ENCODE measurements around the gene TAGLN2. TPM values are rescaled to one million over a fixed set of nuclear protein-coding genes. Genes with fewer than 3 reads are reported as not detected.
A peak's percentile ranks its signal among the peaks of the same experiment; 100 is the strongest.

TAGLN2 gene
- total RNA-seq, 1 donor from 2014 or later = 558 TPM

DNA sequence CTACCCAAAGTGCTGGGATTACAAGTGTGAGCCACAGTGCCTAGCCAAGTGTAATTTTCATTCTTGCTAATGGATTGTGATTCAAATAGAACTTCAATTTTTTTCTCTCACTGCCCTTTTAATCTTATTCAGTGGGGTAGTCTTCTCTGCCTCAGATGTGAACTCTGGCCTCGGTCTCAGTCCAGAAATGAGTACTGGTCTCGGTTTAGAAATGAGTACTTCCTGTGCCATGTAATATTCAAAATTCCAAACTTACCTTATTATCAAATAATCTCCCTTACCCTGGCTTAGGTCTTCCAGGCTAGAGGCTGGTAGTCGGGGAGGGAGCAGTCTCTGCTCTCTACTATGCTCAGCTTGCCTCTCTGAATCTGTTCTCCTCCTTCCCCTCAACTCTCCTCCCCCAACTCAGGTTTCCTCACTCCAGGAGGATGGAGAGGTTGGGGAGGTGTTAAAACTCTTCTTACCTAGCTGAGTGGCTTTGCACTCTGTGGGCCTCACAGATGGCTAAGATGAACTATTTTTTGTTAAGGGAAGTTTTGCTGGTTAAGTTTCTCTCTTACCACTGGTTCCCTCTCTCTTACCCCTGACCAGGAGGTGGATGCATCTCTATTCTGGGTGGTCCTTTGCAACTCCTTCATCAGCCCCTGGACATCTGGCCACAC, 33.5 kb upstream of the TAGLN2 start:
- intact Hi-C loops (cut with micrococcal nuclease) = no loop called here
- no peaks in the 10 kb centered on the region for H3K36me3 Mint-ChIP-seq (ENCODE audit: low read depth)
- H3K4me1 Mint-ChIP-seq (ENCODE audit: low read depth) = peaks cover 10% of the 10 kb centered on the region
- H3K4me3 Mint-ChIP-seq (ENCODE audit: low read depth) = no peak overlapping the region
- no peak overlapping the region for H3K27ac Mint-ChIP-seq
- no peaks in the 10 kb centered on the region for H3K9me3 Mint-ChIP-seq
- no peak for DNase-seq (ENCODE audit: low spot score)
- H3K27me3 Mint-ChIP-seq (ENCODE audit: low read depth) = peaks cover 15% of the 10 kb centered on the region

DNA sequence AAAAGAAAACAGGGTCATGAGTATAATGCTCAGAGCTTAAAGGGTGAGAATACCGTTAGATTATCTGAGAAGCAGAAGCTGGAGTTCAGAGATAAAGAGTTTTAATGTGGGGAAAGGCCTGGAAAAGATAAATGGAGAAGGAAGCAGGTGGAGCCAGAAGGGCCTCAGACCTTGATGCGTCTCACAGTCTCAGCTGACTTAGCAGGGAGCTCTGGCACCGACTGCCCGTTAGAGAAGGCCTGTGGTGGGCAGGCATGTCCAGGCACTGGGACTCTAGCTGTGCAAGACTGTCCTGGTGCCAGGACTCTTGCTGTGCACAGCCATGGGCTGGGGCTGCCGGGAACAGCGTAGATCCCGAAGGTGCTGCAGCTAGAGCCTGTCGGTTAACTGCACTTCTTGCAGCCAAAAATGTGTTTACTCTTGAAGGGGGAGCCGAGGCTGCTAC, 32.5 kb upstream of the TAGLN2 start:
- Mint-ChIP-seq H3K36me3 (ENCODE audit: low read depth) (no peaks in the 10 kb centered on the region), H3K4me3 (ENCODE audit: low read depth) (no peak overlapping the region)
- intact Hi-C loops (cut with micrococcal nuclease) = no loop called here

DNA sequence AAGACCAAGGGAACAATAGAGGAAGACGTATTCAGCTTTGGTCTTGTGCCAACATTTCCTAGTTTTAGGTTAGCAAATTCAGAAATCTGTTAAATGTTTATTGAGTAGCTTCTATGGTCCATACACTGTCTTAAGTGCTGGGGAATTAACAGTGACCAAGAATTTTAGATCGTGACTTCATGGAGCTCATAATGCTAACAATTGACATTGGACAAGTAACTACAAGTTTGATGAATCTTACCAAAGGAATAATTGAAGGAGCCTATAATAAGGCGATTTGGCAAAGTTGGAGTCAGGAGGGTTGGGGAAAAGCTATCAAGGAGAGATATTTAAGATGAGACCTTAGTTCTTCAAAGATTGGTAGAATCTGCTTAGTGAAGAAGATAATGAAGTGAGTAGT, 30.1 kb upstream of the TAGLN2 start:
- H3K4me1 Mint-ChIP-seq (ENCODE audit: low read depth) = peaks cover 10% of the 10 kb centered on the region
- no peak for DNase-seq (ENCODE audit: low spot score)
- H3K9me3 Mint-ChIP-seq = no peaks in the 10 kb centered on the region
- no peaks in the 10 kb centered on the region for H3K36me3 Mint-ChIP-seq (ENCODE audit: low read depth)
- peaks cover 29% of the 10 kb centered on the region for H3K27me3 Mint-ChIP-seq (ENCODE audit: low read depth)
- no peak overlapping the region for H3K4me3 Mint-ChIP-seq (ENCODE audit: low read depth)
- H3K27ac Mint-ChIP-seq = no peak overlapping the region
- intact Hi-C loops (cut with micrococcal nuclease) = no loop called here

More for the DNA sequence above, 32.5 kb upstream of the TAGLN2 start:
- DNase-seq (ENCODE audit: low spot score) = no peak
- no peaks in the 10 kb centered on the region for H3K9me3 Mint-ChIP-seq
- peaks cover 20% of the 10 kb centered on the region for H3K27me3 Mint-ChIP-seq (ENCODE audit: low read depth)
- H3K4me1 Mint-ChIP-seq (ENCODE audit: low read depth) = peaks cover 10% of the 10 kb centered on the region
- H3K27ac Mint-ChIP-seq = no peak overlapping the region

DNA sequence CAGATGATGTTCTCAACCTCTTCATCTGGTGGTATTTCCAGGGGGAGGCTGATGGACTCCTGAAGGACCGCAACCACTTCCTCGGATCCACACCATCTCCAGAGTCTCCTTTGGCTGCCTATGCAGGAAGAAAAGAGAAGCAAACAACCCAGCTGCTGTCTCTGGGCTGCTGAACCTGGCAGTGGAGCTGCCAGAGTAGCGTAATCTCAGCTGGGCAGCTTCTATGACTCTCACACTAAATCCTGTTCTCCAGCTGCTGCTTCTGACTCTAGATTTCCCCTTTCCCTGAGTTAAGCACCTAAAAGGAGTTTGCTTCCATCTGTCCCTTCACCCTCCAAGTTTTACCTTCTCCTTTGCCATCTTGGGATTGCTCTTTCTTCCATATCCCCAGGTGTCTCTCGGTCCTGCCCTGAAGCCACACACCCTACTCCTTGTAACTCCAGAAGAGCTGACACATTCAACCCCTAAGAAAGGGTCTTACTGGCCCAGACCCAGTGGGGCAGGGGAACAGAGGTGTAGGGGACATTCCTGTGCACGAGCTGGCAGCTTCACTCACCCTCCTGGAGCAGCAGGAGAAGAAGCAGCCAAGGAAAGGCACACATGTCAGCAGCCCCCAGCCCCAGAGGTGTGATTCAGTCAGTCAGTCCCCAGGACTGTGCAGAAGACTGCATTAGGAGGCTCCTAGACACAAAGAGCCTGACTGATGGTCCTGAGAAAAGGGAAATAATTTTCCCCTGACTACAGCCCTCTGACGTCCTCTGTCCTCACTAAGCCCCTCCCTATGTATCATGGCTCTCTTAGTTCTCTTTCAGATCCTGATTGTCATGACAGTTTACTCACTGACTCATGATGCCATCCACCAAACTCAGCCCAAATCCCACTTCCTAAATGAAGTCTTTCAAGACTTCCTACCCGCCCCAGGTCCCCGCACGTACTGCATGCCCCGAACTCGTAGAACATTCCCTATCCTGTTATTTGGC, 28.5 kb upstream of the TAGLN2 start, which contains the start of gene SLAMF9:
Gene SLAMF9, minus strand, starts transcription at position 702 of the 980 bp plus-strand sequence. Its CDS starts 100 bp downstream, at position 602.
- Mint-ChIP-seq H3K4me3 (ENCODE audit: low read depth) (no peak within 1 kb of the TSS), H3K36me3 (ENCODE audit: low read depth) (no peaks in the 10 kb centered on the region), H3K9me3 (no peaks in the 10 kb centered on the region), H3K27me3 (ENCODE audit: low read depth) (peaks cover 35% of the 10 kb centered on the region), H3K27ac (no peak within 1 kb of the TSS), H3K4me1 (ENCODE audit: low read depth) (peaks cover 2% of the 10 kb centered on the region)
- no peak for DNase-seq (ENCODE audit: low spot score)
- intact Hi-C loops (cut with micrococcal nuclease) = no loop called here

DNA sequence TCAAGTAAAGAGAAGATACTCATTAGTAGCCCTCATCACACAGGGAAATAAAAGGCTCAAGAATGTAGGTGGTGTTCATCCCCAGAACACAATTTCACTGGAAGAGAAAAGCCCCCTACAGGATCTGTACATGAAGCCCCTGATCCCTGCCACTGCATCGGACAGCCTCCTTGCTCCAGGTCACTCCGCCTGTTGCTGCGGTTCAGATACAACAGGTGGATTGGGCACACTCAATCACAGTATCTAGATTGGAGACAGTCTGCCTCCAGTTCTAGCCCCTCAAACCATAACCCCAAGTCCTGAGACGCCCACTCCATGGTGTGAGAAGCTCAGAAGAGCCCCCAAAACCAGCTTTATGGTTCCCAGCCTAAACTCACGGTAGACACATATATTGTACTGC, 27.6 kb upstream of the TAGLN2 start:
- no peaks in the 10 kb centered on the region for H3K36me3 Mint-ChIP-seq (ENCODE audit: low read depth)
- DNase-seq (ENCODE audit: low spot score) = no peak
- H3K9me3 Mint-ChIP-seq = no peaks in the 10 kb centered on the region
- H3K4me3 Mint-ChIP-seq (ENCODE audit: low read depth) = no peak overlapping the region
- no peaks in the 10 kb centered on the region for H3K4me1 Mint-ChIP-seq (ENCODE audit: low read depth)
- intact Hi-C loops (cut with micrococcal nuclease) = no loop called here
- H3K27me3 Mint-ChIP-seq (ENCODE audit: low read depth) = peaks cover 41% of the 10 kb centered on the region
- no peak overlapping the region for H3K27ac Mint-ChIP-seq

DNA sequence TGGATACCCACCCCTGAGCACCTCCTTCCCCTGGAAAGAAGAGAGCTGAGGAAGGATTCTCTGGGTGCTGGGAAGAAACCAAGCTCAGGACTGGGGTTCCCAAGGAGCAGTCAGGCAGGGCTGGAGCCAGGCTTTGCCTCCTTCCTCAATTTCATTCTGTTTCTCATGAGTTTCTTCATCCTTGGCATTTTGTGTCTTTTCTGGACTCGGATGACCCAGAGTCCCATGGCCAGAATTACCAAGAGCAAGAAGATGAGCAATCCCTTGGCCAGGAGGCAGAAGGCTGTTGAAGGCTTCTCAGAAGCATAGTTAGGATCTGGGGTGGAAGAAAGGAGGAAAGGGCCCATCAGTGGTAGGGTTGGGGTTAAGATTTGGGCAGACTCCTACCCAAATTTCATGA, 26.2 kb upstream of the TAGLN2 start:
- no peaks in the 10 kb centered on the region for H3K4me1 Mint-ChIP-seq (ENCODE audit: low read depth)
- H3K27ac Mint-ChIP-seq = no peak overlapping the region
- no peak for DNase-seq (ENCODE audit: low spot score)
- no peak overlapping the region for H3K4me3 Mint-ChIP-seq (ENCODE audit: low read depth)
- intact Hi-C loops (cut with micrococcal nuclease) = no loop called here
- no peaks in the 10 kb centered on the region for H3K36me3 Mint-ChIP-seq (ENCODE audit: low read depth)
- H3K27me3 Mint-ChIP-seq (ENCODE audit: low read depth) = peaks cover 50% of the 10 kb centered on the region
- H3K9me3 Mint-ChIP-seq = no peaks in the 10 kb centered on the region

DNA sequence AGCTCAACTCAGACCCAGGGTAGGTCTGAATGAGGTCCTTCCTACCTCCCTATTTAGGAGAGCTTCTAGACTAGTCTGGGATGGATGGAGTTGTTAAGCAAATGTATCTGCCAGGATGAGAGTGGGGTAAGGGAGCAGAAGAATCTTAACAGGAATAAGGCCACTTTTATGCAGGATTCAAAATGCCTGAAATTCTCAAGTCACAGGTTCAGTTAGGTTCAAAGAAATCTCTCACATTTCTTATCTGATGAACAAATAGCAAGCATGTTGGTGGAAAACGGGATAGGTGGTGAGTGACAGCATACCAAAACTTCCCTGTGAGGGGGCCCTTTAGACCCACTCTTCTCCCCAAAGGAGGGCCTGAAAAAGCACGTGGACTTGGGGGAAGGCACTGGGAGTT, 25.7 kb upstream of the TAGLN2 start:
- H3K27ac Mint-ChIP-seq = no peak overlapping the region
- no peaks in the 10 kb centered on the region for H3K4me1 Mint-ChIP-seq (ENCODE audit: low read depth)
- H3K27me3 Mint-ChIP-seq (ENCODE audit: low read depth) = peaks cover 53% of the 10 kb centered on the region
- H3K36me3 Mint-ChIP-seq (ENCODE audit: low read depth) = no peaks in the 10 kb centered on the region
- H3K9me3 Mint-ChIP-seq = no peaks in the 10 kb centered on the region
- intact Hi-C loops (cut with micrococcal nuclease) = no loop called here
- DNase-seq (ENCODE audit: low spot score) = no peak
- H3K4me3 Mint-ChIP-seq (ENCODE audit: low read depth) = no peak overlapping the region

DNA sequence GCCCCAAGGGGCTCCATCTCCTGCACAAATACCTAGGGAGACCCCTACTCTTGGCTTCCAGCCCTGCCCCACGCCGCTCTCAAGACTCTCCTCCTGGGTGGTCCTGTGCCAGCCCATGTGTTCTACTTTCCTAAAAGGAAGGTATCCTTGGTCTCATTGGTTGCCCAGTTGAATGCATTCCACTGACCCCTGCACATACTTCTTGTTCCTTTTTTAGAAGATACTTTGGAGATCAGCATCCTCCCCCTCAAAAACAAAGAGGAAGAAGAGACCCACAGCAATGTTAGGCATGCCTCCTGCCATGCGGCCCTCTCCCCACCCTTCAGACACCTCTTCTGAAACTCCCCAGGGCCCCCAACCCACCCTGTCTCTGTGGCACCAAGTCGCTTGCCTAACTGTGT, 24.7 kb upstream of the TAGLN2 start:
- intact Hi-C loops (cut with micrococcal nuclease) = no loop called here
- DNase-seq (ENCODE audit: low spot score) = no peak
- peaks cover 2% of the 10 kb centered on the region for H3K4me1 Mint-ChIP-seq (ENCODE audit: low read depth)
- H3K36me3 Mint-ChIP-seq (ENCODE audit: low read depth) = no peaks in the 10 kb centered on the region
- H3K4me3 Mint-ChIP-seq (ENCODE audit: low read depth) = no peak overlapping the region
- no peaks in the 10 kb centered on the region for H3K9me3 Mint-ChIP-seq
- H3K27me3 Mint-ChIP-seq (ENCODE audit: low read depth) = peaks cover 56% of the 10 kb centered on the region
- no peak overlapping the region for H3K27ac Mint-ChIP-seq

DNA sequence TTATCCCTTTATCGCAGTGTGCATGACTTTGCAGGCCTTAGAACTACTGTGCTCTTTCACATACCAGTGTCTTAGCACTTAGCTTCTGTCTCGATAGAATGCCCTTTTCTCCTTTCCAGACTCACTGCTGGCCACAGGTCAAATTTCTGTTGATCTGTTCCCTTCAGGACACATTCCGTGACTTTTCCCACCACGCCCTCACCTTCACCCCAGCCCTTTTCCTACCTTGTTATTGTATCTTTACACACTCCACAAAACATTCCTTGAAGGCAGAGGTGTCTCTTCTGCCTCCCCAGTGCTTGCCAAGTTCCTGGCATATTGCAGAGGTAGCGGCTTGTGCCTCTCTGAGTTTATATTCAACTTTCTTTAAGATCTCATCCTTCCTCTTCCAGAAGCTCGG, 23.8 kb upstream of the TAGLN2 start:
- intact Hi-C loops (cut with micrococcal nuclease) = no loop called here
- H3K36me3 Mint-ChIP-seq (ENCODE audit: low read depth) = no peaks in the 10 kb centered on the region
- no peaks in the 10 kb centered on the region for H3K9me3 Mint-ChIP-seq
- H3K4me1 Mint-ChIP-seq (ENCODE audit: low read depth) = peaks cover 2% of the 10 kb centered on the region
- H3K27ac Mint-ChIP-seq = no peak overlapping the region
- DNase-seq (ENCODE audit: low spot score) = no peak
- peaks cover 59% of the 10 kb centered on the region for H3K27me3 Mint-ChIP-seq (ENCODE audit: low read depth)
- no peak overlapping the region for H3K4me3 Mint-ChIP-seq (ENCODE audit: low read depth)

DNA sequence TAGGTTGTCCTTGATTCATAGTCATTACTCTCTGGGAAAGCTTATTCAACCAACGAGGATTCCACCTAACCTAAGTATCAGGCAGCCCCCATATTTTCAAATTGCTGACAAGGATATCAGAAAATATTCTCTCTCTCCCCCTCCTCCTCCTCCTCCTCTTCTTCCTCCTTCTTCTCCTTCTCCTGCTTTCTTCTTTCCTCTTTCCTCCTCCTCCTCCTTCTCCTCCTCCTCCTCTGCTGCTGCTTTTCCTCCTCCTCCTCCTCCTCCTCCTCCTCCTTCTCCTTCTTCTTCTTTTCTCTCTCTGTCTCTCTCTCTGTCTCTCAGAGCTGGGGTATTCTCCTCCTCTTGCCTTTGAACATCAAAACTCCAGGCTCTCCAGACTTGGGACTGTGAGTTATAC, 22.6 kb upstream of the TAGLN2 start:
- H3K4me3 Mint-ChIP-seq (ENCODE audit: low read depth) = no peak overlapping the region
- no peaks in the 10 kb centered on the region for H3K9me3 Mint-ChIP-seq
- no peaks in the 10 kb centered on the region for H3K36me3 Mint-ChIP-seq (ENCODE audit: low read depth)
- peaks cover 2% of the 10 kb centered on the region for H3K4me1 Mint-ChIP-seq (ENCODE audit: low read depth)
- peaks cover 60% of the 10 kb centered on the region for H3K27me3 Mint-ChIP-seq (ENCODE audit: low read depth)
- intact Hi-C loops (cut with micrococcal nuclease) = no loop called here
- no peak overlapping the region for H3K27ac Mint-ChIP-seq
- no peak for DNase-seq (ENCODE audit: low spot score)

DNA sequence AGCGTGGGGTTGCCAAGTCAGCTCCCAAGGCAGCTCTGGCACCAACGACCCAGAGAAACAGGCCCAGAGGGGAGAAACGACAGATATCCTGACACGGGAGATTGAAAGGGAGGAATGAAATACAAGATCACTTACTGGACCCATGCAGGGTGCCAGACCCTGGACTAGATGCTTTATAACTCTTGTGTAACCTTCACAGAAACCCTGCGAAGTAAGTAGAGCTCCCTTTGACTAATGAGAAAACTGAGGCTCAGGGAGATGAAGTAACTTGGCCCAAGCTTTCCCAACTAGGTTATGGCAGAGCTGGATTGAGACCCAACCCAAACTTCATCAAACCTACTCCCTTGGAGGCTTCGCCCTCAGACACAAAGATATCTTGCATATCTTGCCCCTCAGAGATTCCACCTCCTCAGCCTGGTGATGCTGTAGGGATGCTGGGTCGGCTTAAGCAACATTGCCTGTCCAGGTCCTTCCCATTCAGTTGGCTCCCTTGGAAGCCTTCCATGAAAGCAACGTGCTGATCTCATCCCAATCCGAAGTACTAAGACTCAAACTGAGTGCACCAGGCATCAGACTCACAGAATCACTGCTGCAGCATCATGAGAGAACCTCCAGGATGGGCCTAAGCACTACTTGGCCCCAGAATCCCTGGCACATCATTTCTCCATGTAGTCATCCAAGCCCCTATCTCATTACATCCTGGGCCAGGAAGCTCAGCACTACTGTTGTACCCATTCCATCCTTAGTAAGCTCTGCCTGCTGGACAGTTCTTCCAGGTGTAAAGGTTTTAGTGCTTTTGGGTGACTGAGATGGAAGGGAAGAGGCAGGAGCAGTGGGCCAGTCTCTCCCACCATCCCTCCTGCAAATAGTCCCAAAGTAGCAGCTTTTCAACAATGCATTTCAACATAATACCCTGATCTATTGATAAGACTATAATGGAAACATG, 21.2 kb upstream of the TAGLN2 start:
- intact Hi-C loops (cut with micrococcal nuclease) = no loop called here
- no peaks in the 10 kb centered on the region for H3K36me3 Mint-ChIP-seq (ENCODE audit: low read depth)
- no peak overlapping the region for H3K27ac Mint-ChIP-seq
- no peak for DNase-seq (ENCODE audit: low spot score)
- peaks cover 67% of the 10 kb centered on the region for H3K27me3 Mint-ChIP-seq (ENCODE audit: low read depth)
- H3K9me3 Mint-ChIP-seq = no peaks in the 10 kb centered on the region
- no peak overlapping the region for H3K4me3 Mint-ChIP-seq (ENCODE audit: low read depth)
- H3K4me1 Mint-ChIP-seq (ENCODE audit: low read depth) = peaks cover 2% of the 10 kb centered on the region

DNA sequence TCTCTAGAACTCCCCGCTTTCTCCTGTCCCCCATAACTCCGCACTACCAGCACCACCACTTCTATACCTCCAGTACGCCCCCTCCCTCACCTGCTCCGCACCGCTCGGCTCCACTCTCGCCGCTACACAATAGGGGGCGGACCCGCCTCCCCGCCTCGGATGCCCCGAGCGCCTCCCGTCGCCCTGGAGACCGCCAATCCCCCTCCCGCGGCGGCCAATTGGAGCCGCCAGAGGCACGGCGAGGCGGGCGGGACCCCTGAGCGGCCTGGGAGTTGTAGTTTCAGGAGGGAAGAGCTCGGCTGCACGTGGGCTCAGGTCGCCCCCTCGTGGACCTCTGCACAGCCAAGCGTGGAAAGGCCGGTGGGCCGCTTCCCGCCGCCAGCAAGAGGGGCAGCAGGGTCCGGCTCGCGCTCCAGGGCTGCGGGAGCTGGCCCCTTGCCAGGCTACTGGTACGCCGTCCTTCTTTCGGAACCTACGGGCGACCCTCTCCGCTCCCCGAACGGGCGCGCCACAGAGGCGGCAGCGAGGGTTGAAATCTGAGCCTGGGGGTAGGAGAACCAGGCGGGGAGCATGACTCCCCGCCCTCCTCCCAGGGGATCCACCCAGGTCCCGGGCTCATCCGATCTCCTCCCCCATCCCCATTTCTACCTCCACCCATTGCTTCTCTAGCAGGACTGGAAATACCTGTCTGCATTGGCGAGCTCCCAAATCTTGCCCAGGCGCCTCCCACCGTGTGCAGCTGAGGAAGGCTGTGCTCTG, 20.4 kb upstream of the TAGLN2 start, which contains the start of gene IGSF9:
Gene IGSF9, minus strand, starts transcription at position 131 of the 759 bp plus-strand sequence. CDS start 2,159 bp downstream, outside the sequence.
- H3K4me1 Mint-ChIP-seq (ENCODE audit: low read depth) = peaks cover 2% of the 10 kb centered on the region
- no peaks in the 10 kb centered on the region for H3K36me3 Mint-ChIP-seq (ENCODE audit: low read depth)
- DNase-seq (ENCODE audit: low spot score) = peak; percentile 35
- H3K4me3 Mint-ChIP-seq (ENCODE audit: low read depth) = peak within 1 kb of the TSS; percentile 18
- H3K9me3 Mint-ChIP-seq = no peaks in the 10 kb centered on the region
- intact Hi-C loops (cut with micrococcal nuclease) = no loop called here
- H3K27me3 Mint-ChIP-seq (ENCODE audit: low read depth) = peaks cover 61% of the 10 kb centered on the region
- no peak within 1 kb of the TSS for H3K27ac Mint-ChIP-seq

All from activated T-helper 2 cell treated with anti-CD3 and anti-CD28 coated beads, Interferon-gamma antibody, Interleukin-2, Interleukin-4, amounts not matched to agents 10 μg/mL and 5 μg/mL and 100 μg/mL, durations not matched to agents 14 hours and 24 hours and 36 hours (primary cell).